GM12874 (cell line): Measurements from ENCODE around the gene GDF7.
A peak's percentile ranks its signal among the peaks of the same experiment; 100 is the strongest.

Experiments used
- TF ChIP-seq, protein P1 (sequence below): IDR thresholded peaks from 2 replicates; pipeline ENCODE4 v1.5.1; 2011; ENCODE audit warnings: low read depth, mild to moderate bottlenecking, control low read depth, low read length, moderate library complexity; ENCODE audit not compliant: insufficient read depth

GDF7 gene

GRCh38 chr2:20635675-20636584 lies 31.0 kb upstream of the GDF7 start:
- TF ChIP-seq, protein P1, sequence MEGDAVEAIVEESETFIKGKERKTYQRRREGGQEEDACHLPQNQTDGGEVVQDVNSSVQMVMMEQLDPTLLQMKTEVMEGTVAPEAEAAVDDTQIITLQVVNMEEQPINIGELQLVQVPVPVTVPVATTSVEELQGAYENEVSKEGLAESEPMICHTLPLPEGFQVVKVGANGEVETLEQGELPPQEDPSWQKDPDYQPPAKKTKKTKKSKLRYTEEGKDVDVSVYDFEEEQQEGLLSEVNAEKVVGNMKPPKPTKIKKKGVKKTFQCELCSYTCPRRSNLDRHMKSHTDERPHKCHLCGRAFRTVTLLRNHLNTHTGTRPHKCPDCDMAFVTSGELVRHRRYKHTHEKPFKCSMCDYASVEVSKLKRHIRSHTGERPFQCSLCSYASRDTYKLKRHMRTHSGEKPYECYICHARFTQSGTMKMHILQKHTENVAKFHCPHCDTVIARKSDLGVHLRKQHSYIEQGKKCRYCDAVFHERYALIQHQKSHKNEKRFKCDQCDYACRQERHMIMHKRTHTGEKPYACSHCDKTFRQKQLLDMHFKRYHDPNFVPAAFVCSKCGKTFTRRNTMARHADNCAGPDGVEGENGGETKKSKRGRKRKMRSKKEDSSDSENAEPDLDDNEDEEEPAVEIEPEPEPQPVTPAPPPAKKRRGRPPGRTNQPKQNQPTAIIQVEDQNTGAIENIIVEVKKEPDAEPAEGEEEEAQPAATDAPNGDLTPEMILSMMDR, result peak; percentile 86

DNA sequence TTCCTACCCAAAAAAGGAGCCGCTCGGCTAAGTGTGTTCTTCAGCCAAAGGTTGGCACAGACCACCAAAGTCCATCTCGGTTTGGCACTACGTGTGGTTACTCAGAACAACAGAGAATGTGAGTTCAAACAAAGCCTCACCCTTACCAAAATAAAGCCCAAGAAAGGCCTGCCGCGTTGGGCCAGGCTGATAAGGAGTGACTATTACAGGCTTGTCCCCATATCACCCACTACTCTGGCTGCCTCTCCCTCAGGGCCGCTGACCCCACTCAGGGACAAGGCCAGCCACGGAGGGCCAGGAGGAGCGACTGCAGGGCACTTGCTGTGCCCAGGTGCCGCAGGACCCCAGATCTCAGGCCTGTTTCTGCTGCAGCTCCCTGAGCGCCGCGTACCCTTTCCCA lies 29.8 kb upstream of the GDF7 start:
- TF ChIP-seq, protein P1, result no peak

DNA sequence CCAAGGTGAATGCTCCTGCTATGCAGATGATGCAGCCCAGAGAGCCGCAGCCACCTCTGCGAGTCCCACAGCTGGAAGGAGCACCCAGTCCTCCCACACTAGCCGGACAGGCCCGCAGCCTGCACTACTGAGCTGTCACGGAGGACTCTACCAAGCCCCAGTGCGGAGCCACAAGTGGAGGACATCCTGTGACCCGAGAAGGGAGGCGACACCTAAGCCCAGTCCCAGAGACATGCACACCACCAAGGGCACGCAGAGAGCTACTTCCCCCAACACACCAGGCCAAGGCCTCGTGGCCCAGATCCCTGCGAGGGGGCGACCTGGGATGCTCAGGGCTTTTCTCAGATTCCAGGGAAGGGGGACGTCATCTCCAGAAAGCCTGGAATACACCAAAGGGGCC lies 28.9 kb upstream of the GDF7 start:
- TF ChIP-seq, protein P1, result no peak

DNA sequence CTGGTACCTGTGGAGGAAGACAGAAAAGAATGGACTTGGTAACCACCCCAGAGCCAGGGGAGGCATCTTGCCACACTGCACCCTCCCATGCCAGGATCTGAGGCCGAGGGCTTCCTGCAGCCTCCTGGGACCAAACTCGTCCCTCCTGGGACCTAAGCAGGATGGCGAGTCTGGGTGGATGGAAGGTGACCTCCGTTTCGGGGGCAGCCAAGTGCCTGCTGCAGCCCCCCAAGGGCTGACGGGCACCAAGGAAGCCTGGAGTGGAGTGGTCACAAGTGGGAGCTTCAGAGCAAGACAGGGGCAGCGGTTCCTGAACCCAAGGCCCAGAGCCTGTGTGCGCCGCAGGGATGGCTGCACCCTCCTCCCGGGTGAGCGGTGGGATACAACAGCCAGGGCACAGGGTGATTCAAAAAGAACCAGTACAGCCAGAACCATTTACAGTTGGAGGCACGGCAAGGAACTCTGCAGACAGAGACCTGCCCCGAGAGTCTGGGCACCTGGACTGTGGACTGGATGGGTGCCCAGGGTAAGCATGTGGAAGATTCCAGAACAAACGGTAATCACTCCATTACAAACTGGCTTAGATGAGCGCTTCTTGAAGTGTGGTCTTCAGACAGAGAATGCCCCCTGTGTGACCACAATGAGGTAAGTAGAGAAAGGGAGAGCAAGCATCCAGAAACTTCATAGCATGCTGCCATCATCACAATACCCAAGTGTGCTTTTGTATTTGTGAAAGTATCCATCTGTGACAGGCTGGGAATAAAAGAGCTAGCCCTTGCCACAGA lies 28.1 kb upstream of the GDF7 start:
- TF ChIP-seq, protein P1, result no peak

DNA sequence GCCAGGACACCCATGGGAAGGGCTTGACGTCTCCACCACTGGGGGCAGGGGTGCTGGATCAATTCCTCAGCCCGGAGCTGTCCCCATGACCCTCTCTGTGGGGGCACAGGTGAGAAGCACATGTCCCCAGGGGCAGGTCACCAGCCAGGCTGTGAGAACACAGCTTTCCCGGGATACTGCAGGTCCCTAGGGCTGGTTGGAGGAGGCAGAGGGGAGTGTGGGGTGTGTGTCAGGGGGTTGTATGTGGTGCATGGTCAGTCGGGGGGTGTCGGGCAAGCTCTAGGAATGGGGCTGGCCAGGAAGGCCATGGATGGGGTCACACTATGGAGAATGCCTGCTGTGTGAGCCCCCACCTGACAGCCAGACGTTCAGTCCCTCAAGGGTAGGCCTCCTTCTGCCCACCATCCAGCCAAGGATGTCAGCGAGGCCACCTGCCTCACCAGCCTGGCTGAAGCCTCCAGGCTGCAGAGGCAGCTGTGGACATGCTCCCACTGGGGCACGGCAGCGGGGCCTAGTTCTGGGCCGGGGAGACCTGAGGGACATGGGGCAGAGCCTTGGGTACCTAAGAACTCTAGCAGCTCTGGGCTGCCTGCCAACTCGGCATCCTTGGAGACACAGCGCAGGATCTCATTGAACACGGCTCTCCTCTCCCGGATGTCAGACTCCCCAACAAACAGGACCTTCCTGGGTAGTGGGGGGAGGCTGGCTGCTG lies 26.4 kb upstream of the GDF7 start:
- TF ChIP-seq, protein P1, result no peak

DNA sequence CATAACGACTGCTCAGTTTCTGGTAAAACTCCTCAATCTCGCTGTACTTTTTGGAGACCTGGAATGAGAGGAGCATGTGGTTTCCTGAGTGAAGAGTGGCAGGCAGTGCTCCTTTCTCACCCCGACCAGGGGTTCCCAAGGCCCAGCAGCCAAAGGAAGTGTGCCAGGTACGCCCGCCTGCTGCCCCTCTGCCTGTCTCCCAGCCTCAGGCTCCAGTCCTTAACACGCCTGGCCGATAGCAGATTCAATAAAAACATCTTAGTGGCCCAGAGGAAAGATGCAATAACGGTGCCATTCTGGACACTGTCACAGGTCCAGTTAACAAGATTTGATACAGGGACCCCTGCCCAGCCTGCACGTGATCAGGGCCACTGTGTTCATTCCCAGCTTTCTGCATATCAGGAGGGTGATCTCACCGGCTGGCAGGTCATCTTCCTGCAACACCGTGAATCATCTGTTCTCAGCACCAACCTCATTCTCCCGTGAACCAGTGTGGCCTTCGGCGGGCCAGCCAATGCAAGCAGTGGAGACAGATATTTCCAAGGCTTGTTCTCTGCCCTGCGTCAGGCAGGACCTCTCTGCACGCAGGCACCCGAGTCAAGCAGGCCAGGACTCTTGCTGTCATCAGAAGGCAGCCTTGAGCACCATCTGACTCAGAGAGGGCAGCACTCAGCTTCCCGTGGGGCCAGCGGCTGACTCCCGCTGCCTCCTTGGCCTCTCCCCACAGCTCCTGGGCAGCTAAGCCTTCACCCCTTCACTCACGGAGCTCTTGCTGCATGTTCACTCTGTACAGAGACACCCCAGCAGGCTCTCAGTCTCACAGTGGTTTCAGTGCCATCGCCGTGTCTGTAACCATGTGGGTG lies 25.6 kb upstream of the GDF7 start:
- TF ChIP-seq, protein P1, result no peak
